NCI-H2107 treated with DMSO at 0.1 percent for 48 hours (cell line): ENCODE data around the gene LRRC18.

Experiments
- DNase-seq: peaks from one replicate; lab custom pipeline; 2025; ENCODE audit not compliant: unreplicated experiment; lab: John Stamatoyannopoulos, UW

LRRC18 gene

DNA sequence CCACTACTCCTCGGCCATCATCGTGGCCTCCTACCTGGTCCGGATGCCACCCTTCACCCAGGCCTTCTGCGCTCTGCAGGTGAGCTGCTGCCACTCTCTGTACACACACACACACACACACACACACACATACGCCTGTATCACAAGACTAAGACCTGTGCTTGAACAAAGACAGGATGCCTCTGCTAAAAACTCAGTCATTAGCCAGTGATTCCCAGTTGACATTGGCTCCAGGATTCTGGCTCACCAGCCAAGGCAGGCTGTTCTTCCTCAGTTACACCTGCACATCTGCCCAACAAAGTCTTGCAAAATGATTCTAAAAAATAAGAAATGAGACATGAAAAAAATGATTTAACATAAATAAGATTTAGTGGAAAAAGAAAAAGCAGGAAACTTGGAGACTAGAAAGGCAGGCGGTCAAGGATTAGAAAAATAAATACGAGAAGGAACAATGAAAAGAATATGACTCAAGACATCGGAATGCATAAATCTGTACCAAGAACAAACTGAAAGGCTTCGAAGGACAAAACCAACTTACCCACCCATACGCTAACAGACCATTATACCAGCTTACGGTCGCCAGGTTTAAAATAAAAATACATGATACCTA lies 7.4 kb upstream of the LRRC18 start:
- DNase-seq = no peak

- DNase-seq = no peak
These were observed 6.7 kb upstream of the LRRC18 start for GRCh38 chr10:48946332-48946731.

DNA sequence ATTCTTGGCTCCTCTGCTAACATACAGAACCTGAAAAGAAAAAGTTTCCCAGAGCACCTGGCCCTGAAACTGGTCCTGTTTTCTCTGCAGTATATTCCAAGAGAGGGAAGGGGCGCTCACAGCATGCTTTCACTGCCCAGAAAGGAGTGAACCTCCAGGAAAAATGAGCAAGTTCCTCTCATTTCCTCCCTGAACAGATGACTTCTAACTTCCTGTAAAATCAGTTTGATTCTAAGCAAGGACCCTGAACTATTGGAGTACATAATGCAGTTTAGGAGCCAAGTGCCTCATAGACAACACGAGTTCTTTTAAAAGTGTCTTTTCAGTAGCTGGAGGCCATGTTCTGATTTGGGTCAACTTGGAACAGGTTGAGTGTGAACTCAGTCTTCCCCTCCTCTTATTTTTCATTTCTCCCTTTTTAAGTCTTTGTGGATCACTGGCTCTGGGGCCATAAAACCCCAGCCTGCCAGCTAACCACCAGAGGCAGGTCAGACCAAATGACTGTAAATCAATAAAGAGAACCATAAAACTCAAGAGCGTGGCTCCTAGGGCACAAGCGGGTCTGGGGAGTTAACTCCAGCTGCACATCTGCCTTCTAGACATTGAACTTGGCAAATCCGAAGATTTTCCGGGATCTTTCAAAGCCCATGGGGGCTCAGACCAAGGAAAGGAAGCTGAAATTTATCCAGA lies 5.9 kb upstream of the LRRC18 start:
- no peak for DNase-seq

DNA sequence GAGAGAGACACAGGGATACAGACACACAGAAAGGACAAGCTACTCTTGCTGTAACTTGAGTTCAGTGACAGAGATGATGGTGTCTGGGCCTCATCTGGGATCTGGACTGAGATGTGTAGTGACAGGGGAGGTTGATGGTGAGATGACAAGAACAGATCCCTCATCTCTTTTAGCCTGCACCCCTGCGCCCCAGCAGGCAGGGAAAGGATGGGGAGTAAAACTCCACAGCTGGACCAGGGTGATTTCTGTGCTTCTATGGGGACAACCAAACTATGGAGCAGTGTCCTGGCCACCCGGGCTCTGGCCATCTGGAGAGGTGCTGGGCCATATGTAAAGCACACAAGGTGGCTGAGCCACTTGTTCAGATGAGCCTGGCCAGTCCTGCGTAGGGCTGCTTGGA lies 4.5 kb upstream of the LRRC18 start:
- DNase-seq = no peak

DNA sequence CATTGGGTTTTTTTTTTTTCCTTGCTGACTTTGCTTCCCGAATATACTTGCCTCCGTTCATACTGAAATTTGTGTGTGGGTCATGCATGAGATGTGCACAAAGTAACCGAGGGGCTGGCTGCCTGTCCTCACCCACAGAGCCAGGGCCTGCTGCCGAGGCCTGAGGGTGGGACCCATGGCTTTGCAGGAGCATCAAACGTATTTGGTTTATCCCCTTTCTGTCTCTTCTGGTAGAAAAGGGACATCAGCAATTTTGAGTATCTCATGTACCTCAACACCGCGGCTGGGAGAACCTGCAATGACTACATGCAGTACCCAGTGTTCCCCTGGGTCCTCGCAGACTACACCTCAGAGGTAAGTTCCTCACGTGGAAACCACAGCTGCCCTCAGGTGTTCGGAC lies 3.5 kb upstream of the LRRC18 start:
- no peak for DNase-seq

DNA sequence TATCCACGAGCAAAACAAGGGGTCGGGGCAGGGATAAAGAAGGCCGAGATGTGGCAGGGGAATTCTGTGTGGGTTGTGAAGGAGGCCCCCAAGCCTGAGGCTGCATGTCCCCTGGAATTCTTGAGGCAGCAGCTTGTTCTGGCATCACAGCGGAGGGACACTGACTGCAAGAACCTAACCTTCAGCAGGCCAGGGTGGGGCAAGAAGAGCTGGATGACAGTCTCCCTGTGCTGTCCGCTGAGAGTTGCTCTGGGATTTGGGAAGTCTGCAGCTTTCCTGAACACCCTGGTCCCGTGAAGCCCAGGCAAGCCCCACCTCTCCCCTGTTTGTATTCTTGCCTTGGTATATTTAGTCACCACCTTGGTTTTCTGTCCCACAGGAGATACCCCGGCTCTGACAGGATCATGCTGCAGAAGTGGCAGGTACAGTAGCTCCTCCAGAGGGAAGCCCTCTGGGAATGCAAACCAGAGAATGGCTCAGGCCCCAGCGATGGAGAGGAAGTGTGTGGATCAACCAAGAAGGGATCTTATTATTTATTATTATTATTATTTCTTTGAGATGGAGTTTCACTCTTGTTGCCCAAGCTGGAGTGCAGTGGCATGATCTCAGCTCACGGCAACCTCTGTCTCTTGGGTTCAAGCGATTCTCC lies 1.9 kb upstream of the LRRC18 start:
- DNase-seq = no peak

DNA sequence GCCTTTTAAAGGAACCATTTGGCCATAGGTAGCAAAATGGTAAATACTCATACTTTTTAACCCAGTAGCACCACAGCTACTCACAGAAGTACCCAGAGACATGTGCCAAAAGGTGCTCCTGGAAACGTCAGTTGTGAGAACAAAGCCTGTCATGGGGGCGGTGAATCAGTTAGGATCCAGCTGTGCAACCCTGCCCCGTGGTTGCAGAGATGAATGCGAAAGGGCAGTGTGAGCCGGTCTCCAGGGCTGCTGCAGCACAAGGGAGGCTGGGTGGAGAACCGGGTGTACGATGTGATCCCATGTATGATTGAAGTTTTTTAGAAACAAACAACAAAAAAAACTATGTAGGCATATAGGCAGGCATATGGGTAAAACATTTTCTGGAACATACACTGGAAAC lies 1.3 kb upstream of the LRRC18 start:
- no peak for DNase-seq

GRCh38 chr10:48940372-48940771 lies 732 bp upstream of the LRRC18 start:
- no peak for DNase-seq

- no peak for DNase-seq
These were observed 577 bp downstream of the LRRC18 start for GRCh38 chr10:48938990-48939536.

- DNase-seq = no peak
These were observed 1.4 kb downstream of the LRRC18 start for GRCh38 chr10:48938281-48938680.

DNA sequence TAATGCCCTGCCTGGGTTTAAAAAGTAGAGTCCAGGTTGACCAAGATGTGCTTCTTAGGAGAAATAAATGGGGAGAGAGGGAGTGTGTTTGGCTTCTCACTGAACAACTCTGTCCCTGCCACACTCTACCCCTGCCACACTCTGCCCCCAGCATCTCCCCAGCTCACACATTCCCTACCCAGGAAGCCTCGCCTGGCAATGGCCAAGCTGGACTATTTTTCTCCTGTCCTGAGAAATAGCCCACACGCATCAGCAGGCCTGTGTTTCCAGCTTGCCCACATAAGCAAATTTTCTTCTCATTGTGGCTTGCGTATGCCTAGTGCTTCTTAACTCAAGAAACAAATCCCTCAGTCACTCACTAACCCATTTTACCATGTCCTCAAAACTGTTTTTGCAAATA lies 1.8 kb downstream of the LRRC18 start:
- no peak for DNase-seq

GRCh38 chr10:48935577-48935976 lies 4.1 kb downstream of the LRRC18 start:
- no peak for DNase-seq

DNA sequence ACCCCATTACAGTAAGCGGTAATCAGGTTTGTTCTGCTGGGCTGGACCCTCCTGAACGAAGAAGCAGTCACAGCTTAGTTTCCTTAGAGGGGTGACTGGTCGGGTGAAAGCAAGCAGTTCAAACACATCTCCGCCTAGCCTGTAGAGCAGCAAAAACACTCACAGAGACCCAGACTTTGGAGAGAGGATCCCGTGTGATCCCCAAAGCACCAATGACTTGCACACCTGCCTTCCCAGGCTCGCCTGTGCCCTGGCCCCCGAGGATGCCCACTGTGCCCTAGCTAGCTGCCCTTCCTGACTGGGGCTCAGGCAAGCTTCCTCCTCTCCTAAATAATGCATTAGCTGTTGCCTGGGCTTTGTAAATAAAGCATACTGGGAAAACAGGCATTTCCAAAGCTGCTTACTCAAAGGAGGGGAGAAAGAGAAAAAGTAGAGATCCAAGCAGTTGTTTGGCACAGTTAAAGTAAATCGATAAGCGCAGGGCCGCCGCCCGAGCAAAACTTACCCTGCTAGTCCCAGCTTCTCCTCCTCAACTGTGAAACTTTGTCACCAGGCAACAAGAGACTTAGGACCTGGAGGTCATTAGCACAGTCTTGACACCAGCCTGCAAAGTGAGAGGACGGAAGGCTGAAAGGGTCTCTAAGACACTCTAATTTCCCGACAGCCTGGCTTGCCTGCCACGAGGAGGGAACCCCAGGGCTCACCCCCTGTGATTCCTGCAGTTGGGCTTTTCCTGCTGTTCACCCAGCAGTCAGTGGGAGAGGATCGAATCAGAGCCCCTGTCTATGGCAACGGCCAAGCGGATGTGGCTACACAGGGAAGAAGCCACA lies 4.8 kb downstream of the LRRC18 start:
- DNase-seq = no peak

DNA sequence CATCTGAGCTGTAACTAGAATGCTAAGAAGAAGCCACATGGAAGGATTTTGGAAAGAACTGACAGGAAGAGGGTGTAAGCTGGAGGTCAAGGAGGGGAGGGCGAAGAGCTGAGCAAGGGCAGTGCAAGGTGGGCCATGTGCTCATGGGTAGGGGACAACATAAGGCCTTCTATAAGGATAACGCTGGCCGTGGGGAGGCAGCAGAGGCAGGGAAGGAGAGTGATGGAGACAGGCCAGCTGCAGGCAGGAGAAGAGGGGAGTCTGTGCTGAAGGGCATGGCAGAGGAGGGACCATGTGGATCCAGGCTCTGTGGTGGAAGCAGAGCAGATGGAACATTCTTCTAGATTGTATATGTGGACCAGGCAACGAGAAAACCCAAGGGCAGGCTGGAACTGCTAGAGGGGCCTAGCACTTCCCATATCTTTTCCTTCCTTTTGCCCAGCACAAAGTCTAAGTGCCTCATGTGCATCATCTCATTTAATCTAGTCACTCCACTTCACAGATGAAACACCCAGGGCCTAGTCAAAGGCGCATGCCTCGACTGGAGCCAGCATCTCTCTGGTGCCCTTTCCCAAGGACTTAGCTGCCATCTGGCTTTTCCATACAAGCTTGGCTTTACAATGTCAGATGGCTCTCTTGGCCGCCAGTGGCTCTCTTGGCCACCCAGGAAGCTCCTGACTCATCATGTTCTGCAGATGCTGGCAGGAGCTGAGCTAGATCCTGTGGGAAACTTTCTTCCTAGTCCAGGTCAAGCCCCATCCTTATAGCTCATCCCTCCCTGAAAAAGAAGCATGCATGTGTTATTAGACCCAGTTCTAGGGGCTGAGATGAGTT lies 6.6 kb downstream of the LRRC18 start:
- no peak for DNase-seq

- no peak for DNase-seq
These were observed 8.5 kb downstream of the LRRC18 start for GRCh38 chr10:48931188-48931587.

DNA sequence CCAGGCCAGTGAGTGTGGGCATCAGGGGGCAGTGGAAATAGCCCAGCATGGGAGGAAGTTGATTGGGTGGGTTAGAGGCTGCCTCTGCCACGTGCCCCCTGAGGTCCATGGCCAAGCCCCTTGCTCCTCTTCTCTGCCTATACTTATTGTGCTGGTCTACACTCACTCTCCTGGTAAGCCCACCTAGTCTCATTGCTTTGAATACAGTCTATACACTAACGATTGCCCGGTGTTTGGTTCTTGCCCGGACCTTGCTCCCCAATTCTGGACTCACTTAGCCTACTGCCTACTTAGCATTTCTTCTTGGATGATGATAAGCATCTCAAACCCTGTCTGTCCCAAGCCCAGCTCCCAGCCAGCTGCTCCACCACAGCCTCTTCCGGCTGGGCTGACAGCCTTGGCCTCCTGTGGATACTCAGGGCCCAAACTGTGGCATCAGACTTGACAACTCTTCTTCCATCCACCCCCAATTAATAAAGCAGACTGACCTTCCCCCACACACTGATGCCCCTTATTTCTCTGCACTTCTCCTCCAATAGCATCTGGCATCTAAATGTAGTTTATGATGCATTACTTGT lies 10.1 kb downstream of the LRRC18 start:
- DNase-seq = no peak

DNA sequence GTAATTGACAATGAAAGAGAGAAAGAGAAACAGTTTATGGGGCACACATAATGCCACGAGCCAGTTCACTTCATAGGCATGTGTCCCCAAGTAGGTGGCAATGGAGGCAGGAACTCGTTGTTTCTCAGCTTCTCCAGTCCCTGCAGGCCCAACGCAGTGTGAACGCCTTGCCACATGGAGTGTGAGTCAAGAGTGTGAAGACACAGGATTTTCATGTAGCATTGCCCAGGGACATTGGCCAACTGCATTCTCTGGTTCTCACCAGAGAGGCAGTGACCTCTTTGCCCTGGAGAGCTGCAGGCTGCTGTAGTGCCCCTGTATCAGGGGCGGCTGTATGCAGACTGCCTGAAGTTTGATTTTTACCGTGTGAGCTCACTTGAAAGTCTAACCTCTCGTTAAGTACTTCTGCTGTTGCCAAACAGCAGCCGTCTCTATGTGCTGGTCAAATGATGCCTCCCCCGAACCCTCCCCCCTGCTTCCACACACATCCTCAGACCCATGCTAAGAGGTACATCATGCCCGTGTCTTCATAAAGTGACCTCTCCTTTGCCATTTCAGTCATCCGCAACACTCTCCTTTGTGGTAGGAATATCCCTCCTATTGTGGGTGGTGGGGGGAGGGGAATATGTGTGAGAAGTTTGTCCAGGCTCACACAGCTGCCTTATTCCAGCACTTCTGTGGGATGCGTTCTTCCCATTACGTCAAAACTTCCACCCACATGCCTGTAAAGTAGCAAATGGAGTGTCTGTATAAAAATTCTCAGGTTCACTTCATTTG lies 12.7 kb downstream of the LRRC18 start:
- DNase-seq = no peak

DNA sequence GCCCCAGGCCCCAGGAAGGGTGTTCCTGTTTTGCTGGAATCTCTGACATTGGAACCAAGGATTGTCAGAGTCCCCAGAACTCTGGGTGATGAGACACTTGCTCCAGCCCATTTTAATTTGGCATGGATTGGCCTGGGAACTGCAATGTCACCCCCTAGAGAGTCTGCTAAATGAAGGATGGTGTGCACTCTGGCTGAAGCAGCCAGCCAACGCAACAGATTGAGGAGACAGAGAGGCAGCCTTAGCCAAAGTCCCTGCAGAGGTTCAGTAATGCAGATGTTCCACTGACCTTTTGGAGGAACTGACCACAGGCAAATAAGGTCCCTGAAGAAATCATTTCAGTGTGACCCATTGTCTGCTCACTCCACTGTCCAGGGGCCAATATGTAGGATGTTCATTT lies 13.4 kb downstream of the LRRC18 start:
- DNase-seq = no peak

DNA sequence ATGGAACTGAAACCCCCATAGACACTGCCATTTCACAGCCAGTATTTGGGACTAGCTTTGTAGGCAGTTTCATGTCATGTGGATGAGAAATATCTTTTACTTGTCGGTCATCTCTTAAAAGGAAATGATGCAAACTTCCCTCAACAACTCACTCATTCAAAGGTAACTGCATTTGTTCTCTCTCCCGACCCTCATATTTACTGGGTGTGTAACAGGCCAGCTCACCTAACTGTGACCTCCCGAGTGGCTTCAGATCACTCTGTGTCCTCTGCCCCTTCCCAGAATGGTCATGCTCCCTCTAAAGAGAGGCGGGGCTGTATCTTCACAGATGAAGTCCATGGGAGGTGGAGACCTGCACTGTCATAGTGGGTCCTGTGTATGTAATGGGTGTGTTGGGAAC lies 14.7 kb downstream of the LRRC18 start:
- no peak for DNase-seq
